ENCODE data around the gene TYW1.
"Not testable (repeated sequence)": the region's sequence is repeated elsewhere in the genome, so short reads cannot be mapped to it uniquely, and the experiment has no call there.

The TYW1 gene

GRCh38 chr7:66995050-66995776 is 1.4 kb upstream of the TYW1 start, which contains the start of gene SBDS:
Gene SBDS, minus strand, starts transcription at chr7:66995586. Its CDS starts 169 bp downstream, at chr7:66995417.
- DNase-seq, result peak; percentile 95

GRCh38 chr7:67000601-67001258 is 4.1 kb downstream of the TYW1 start:
- DNase-seq, result not testable (repeated sequence)

- not testable (repeated sequence) for DNase-seq
Measured at GRCh38 chr7:67004145-67004544, 7.5 kb downstream of the TYW1 start.

- no peak for DNase-seq
Measured at GRCh38 chr7:67006965-67007364, 10.3 kb downstream of the TYW1 start.

- DNase-seq, result no peak
Measured at GRCh38 chr7:67008260-67008659, 11.6 kb downstream of the TYW1 start.

- DNase-seq, result not testable (repeated sequence)
Measured at GRCh38 chr7:67009677-67010076, 13.0 kb downstream of the TYW1 start.

- not testable (repeated sequence) for DNase-seq
Measured at GRCh38 chr7:67014076-67014622, 17.5 kb downstream of the TYW1 start.

- not testable (repeated sequence) for DNase-seq
Measured at GRCh38 chr7:67017971-67018370, 21.3 kb downstream of the TYW1 start.

- no peak for DNase-seq
Measured at GRCh38 chr7:67018940-67019339, 22.3 kb downstream of the TYW1 start.

GRCh38 chr7:67019562-67020390 is 23.1 kb downstream of the TYW1 start:
- no peak for DNase-seq

- no peak for DNase-seq
Measured at GRCh38 chr7:67021260-67021659, 24.6 kb downstream of the TYW1 start.

GRCh38 chr7:67022511-67022910 is 25.9 kb downstream of the TYW1 start:
- no peak for DNase-seq

- not testable (repeated sequence) for DNase-seq
Measured at GRCh38 chr7:67025459-67025858, 28.8 kb downstream of the TYW1 start.

GRCh38 chr7:67031685-67032084 is 35.1 kb downstream of the TYW1 start:
- DNase-seq, result not testable (repeated sequence)

GRCh38 chr7:67033251-67033650 is 36.6 kb downstream of the TYW1 start:
- DNase-seq, result no peak

- peak; percentile 15 for DNase-seq
Measured at GRCh38 chr7:67036432-67037395, 40.1 kb downstream of the TYW1 start.

- DNase-seq, result not testable (repeated sequence)
Measured at GRCh38 chr7:67040832-67041231, 44.2 kb downstream of the TYW1 start.

- peak; percentile 36 for DNase-seq
Measured at GRCh38 chr7:67042781-67043558, 46.3 kb downstream of the TYW1 start.

- peak; percentile 30 for DNase-seq
Measured at GRCh38 chr7:67043559-67043930, 46.9 kb downstream of the TYW1 start.

GRCh38 chr7:67045496-67045995 is 48.9 kb downstream of the TYW1 start:
- no peak for DNase-seq

- DNase-seq, result not testable (repeated sequence)
Measured at GRCh38 chr7:67046819-67047218, 50.2 kb downstream of the TYW1 start.
